ENCODE results near the gene EPN2. TPM values are rescaled to one million over a fixed set of nuclear protein-coding genes. Genes with fewer than 3 reads are reported as not detected.
A peak's percentile ranks its signal among the peaks of the same experiment; 100 is the strongest.

EPN2 gene
- total RNA-seq, 1 experiment from 2014 or later = 13.5 TPM

DNA sequence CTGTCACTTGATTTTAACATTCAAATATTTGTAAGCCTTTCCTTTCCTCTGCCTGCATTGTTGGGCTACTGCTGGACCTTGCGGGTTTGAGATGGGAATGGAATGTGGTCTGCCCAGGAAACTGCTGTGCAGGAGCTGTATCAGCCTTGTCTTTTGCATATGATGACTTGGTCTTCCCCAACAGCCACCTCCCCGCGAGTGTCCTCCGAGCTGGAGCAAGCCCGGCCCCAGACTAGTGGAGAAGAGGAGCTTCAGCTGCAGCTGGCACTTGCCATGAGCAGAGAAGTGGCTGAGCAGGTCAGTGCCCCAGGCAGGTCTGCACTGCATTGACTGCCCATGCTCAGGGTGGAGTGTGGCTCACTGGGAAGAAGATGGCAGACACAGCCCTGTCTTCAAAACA, 72.5 kb downstream of the EPN2 start:
- DNase-seq (ENCODE audit: low read depth) = no peak

DNA sequence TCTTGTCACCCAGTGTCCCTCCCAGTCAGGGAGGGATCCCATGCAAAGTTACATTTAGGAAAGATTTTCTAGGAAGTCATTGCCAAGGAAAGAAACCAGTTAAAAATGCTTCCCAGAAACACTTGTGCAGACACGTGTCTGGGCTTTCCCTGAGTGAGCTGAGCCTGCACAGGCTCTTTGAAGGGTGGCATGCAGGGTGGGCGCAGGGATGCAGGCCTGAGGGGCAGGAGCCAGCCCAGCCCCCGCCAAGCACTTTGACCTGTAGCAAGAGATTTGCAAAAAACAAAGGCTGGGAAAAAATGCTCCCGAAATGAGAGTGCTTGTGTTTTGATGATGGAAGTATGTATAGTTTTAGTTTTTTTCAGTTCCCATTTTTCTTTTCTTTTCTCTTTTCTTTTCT, 73.0 kb downstream of the EPN2 start:
- no peak for DNase-seq (ENCODE audit: low read depth)

DNA sequence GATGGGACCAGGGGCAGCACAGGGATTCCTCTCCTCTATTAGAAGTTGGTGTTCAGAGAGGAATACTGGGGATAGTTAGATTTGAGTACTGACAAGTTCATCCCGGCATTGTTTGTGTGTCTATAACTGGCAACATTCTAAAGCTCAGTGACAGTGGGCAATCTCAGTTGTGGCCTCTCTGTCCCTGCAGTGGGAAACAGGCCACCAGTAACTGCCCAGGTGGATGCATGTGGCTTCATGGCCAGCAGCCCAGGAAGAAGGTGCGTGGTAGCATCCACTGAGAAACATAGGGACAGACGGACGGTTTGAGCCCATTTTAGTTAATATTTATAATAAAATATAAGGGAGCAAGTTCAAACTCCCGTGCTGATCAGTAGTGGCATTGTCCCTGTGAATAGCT, 73.8 kb downstream of the EPN2 start:
- DNase-seq (ENCODE audit: low read depth) = no peak

DNA sequence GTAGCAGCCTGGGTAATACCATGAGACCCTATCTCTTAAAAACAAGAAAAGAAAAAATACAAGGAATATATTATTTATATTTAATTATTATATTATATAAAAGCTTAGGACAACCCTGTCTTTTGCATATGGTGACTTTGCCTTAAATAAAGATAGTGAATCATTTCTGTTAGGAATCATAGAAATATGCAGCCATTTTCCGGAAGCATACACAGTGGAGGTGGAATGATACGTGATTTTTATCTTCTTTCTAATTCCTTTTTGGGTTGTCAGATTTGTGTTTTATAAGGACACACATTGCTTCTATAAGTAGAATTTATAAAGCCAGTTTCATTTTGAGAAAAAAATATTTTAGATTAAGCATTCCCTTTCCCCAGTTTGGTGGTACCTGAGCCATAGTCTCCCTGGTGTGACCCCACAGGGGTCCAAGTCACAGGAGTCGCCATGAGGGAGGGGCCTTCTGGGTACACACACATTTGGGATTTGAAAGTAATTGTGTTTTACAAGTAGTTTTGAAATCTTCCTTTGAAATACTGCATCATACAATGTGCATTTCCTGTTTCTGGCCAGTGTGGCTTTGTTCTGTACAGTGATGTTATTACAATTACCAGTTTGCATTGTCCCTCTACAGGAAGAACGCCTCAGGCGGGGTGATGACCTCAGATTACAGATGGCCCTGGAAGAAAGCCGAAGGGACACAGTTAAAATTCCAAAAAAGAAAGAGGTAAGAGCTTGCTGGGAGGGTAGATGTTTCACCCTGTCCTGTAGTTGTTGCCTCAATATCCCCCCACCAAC, 74.5 kb downstream of the EPN2 start:
- DNase-seq (ENCODE audit: low read depth) = no peak

DNA sequence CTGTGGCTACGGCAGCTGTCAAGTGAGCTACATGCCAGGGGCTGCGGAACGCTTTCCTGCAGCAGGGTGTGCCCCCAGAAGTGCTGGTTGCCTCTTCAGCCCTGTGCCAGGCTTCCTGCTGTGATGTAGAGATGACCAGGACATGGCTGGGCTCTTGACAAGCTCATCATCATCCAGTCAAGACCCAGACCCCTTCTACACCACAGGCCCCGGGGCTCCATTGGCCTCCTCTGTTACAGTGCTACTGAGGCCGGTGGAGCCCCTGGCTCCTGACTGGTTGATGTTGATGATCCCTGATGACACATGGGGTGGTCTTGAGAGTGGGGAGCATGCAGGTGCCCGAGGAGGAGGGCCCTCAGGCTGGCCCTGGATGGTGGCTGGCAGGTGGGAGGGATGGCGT, 75.2 kb downstream of the EPN2 start:
- DNase-seq (ENCODE audit: low read depth) = no peak

DNA sequence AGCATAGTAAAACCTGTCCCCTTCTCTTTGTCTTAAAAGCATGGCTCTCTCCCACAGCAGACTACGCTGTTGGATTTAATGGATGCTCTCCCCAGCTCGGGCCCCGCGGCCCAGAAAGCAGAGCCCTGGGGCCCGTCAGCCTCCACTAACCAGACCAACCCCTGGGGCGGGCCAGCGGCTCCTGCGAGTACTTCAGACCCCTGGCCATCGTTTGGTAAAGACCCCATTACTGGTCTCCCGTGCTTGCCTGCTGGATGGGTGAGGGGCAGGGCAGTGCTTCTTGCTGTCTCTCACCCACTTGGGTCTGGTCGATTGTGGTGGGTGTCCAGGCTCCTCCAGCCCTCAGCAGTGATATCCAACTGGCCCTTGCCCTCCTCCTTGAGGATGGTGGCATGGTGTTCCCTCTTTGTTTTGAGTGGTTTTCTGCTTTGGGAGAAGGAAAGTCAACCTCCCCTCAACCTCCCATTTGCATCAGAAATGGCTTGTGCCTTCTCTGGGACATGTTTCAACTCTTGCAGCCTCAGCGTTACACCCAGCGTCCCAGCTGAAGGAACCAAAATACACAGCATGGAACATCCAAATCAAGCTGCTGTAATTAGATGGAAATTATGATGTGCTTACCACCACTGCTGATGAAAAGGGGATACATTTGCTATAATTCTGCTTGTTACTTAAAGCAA, 76.0 kb downstream of the EPN2 start:
- no peak for DNase-seq (ENCODE audit: low read depth)

DNA sequence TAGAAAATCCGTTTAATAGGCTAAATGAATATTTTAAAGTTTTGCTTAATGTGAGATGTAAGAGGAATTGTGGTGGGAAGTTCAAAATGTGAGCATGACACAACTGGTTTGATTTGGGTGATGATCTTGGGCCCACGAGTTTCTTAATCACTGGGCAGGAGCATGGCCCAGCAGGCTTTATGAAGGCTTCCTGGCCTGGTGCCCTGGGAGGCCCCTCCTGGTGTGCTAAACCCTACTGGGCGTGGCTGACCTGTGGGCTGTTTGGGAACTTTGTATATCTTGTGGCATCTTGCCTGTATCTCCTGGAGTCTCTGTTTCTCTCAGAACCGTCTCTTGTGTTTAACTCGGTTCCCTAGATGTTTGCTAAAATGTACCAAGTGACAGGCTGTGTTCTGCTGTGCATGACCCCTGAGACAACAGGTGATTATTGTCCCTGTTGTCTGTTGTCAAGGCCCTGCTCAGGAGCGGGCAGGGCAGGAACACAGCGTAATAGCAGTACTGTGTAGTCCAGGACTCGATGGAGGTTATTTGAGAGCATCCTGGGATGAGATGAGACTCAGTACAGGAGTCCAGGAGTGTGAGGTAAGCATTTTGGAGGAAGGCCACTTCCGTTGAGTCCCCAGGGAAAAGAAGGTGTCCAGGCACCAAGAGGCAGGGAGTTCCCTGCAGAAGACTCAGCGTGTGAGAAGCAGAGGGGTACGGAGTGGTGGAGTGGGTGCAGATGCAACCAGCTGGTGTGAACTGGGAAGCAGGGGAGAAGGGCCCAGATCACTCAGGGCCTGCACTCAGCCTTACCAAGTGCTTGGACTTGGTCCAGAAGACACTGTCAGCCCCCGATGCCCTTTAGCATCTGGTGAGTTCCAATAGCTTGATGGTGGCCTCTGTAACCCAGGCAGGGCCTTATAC, 76.8 kb downstream of the EPN2 start:
- no peak for DNase-seq (ENCODE audit: low read depth)

DNA sequence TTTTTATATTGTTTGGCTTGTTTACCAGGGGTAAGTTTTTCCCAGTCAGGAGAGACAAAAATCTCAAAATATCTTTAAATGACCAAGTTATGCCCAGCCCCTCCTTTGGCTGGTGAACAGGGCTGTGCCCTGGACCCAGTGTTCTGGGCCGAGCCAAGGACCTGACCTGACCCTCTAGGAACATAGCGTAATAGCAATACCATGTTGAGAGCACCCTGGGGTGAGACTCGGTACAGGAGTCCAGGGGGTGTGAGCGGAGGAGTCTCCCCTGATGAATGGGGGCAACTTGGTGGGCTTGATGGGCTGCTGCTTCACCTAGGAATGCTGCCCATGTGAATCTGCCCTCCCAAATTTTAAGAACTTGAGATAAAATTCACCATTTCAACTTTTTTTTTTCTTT, 77.9 kb downstream of the EPN2 start:
- DNase-seq (ENCODE audit: low read depth) = no peak

DNA sequence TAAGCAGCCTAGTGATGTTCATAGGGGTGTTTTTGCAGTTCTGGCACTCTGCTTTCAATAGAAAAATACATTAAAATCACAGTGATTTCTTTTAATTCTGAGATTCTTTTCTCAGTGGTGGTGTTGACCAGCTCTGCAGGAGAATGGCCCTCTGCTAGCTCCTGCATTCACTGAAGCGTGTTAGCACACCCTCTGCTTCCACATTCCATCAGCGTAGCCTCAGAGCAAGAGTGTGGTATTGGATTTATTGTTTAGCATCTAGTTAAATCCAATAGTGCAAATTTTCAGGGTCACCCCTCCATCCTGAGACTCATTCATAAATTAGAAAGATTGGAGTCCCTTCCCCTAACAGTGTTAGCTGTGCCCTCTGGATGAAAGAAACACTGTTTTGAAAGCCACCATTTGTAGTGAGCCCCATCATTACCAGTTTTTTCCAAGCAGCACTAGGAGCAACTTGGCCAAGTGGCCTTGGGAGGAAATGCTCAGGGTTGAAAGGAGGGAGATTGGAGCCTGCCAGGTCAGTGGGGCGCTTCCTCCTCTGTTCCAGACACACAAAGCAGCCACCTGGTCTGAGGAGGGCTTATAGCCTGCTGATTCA, 79.7 kb downstream of the EPN2 start:
- DNase-seq (ENCODE audit: low read depth) = no peak

DNA sequence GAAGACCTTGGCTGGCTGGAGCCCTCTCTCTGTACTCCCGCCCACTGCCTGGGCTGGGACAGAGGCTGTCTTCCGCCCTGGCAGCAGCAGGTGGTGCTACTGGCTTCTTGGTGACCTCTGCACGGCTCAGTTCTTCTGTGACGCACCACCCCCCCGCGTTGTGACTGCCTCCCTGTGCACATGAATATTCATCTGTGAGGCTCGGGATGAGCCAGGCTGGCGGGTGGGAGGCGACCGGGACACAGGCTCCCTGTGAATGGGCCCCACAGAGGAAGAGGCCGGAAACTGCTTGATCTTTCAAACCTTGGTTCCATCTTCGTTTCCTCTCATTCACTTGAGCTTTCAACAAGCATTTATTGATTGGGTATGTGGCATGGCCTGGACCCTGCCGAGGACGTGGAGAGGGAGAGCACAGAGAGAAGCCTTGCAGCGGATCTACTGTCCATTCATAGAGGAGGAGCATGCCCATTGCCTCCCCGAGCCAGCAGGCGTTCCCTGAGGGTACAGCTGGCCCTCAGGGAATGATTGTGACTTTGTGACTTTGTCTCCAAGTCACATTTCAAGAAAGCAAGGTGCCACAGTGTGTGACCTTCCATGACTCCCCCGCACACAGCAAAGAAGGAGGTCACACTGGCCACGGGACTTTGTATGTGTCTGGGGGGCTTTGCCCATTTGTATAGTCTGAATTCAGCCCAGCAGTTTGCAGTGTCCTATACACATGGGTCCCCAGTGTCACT, 80.4 kb downstream of the EPN2 start:
- no peak for DNase-seq (ENCODE audit: low read depth)

DNA sequence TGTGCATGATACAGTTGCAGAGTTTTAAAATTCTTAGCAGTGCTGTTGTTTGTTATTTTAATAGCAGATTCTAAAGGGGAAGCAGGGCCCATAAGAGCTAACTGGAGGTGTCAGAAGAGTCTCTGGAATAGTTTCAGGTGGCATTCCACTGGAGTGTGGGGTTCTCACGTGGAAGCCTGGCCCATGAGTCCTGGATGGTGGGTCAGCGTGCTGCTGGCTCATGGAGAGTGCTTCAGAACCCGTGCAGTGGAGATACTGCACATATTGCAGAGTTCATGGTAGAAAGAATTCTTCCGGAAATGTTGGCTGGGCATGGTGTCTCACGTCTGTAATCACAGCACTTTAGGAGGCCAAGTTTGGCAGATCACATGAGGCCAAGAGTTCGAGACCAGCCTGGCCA, 81.4 kb downstream of the EPN2 start:
- DNase-seq (ENCODE audit: low read depth) = no peak

DNA sequence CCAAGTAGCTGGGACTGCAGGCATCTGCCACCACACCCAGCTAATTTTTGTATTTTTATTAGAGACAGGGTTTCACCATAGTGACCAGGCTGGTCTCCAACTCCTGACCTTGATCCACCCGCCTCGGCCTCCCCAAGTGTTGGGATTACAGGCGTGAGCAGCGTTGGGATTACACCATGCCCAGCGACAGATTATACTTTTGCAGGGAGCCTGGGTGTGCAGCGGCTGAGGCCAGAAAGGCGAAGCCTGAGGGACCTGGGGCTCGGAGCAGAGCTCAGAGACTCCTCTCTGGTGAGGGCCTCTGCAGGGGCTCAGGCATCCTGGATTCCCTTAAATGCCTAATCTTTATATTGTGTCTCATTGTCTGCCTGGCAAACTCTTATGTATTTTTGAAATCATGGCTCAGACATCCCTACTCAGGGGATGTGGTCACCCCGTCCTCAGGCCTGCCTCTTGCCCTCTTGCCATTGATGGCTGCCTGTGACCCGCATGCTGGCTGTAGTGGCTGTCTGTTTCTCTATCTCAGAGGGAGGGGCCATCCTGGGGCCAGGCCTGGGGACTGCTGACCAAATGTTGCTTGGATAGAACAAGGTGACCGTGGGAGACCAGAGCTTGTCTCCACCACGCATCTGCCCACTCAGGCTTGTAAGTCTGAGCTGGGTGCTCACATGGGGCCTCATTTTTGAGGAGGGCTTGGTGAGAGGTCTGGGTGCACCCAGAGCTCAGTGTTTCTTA, 82.8 kb downstream of the EPN2 start:
- no peak for DNase-seq (ENCODE audit: low read depth)

DNA sequence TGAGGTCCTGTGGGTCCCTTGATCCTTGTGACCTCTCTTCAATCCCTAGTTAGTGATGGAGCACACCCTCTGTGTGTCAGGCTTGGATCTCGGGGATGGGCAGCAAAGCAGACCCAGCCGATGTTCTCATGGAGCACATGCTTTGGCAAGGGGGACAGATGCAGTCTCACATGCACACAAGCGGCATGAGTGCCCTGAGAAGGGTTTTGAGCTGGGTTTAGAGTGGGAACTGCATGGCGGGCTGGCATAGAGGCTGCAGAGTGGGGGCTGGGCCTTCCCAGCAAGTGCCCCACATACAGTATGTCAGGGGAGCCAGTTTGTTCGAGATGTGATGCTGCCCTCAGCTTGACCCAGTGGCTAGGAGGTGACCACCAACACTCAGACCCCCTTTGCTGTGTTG, 83.7 kb downstream of the EPN2 start:
- DNase-seq (ENCODE audit: low read depth) = no peak

DNA sequence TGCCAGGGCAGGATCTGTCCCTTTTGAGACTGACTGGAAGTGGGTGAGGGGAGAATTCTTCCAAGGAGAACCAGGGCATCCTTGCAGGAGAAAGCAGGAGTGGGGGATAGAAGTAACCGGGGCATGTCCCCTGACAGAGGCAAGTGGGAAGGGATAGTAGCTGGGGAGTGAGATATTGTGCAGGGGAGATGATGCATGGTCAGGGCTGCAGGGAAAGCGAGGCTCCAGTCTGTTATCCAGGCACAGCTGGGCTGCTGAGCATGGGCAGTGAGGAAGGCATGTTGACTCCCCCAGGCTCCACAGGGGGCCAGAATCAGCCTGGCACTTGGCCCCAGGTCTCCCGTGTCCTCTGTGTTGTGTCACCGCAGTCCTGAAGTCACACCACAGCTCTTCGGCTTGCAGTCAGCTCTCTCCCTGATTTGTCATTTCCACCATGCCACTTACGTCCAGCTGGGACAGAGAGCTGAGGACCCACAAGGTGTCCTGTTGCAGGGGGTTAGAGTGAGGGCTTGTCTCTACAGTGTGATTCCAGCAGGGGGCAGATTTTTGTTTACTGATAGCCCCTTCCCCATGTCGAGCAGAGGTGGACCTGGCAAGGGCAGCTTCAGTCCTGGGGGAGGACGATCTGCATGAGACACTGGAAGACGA, 84.4 kb downstream of the EPN2 start:
- no peak for DNase-seq (ENCODE audit: low read depth)

DNA sequence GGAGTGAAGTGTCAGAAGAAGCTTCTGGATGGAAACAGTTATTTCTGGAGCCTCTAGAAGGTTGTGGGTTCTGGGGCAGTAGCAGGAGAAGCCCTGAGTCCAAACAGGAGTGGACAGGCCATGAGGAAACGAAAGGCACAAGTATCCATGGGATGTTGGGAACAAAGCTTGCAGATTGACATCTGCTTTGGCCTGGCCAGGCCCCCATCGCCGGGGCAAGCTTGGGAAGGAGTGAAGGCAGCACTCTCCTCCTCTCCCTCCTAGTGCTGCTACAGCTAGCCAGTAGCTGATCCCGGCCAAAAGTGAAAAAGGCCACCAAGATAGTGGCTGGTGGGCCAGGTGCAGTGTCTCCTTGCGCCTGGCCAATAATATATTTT, 85.0 kb downstream of the EPN2 start:
- no peak for DNase-seq (ENCODE audit: low read depth)

DNA sequence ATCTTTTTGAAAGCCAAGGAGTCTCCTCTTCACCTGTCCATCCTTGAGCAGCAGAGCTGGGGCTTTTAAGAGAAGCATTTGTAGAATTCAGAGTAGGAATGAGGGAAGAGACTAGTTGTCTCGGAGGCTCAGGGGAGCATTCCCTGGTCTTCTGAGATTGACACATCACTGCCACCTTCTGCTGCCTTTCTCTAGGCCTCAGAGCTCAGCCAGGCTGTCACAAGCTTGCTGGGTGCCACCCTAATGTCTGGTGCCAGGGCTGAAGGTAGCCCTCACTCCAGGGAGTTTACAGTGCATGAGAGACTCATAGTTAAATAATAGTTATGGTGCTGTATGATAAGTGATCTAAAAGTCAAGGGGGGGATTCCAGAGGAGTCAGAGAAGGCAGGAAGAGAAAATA, 85.7 kb downstream of the EPN2 start:
- DNase-seq (ENCODE audit: low read depth) = no peak

DNA sequence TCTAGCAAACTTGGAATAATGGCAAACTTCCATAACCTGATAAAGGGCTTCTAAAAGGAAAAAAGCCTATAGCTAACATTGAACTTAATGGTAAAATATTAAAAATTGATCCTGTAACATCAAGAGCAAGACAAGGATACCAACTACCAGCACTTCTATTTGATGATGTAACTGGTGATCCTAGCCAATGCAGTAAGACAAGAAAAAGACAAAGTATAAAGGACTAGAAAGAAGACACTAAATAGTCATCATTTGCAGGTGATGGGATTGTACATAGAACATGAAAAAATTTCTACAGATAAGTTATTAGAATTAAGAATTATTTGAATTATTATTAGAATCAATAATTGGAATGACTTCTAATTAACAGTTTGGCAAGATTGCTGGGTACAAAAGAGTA, 88.4 kb downstream of the EPN2 start:
- no peak for DNase-seq (ENCODE audit: low read depth)

DNA sequence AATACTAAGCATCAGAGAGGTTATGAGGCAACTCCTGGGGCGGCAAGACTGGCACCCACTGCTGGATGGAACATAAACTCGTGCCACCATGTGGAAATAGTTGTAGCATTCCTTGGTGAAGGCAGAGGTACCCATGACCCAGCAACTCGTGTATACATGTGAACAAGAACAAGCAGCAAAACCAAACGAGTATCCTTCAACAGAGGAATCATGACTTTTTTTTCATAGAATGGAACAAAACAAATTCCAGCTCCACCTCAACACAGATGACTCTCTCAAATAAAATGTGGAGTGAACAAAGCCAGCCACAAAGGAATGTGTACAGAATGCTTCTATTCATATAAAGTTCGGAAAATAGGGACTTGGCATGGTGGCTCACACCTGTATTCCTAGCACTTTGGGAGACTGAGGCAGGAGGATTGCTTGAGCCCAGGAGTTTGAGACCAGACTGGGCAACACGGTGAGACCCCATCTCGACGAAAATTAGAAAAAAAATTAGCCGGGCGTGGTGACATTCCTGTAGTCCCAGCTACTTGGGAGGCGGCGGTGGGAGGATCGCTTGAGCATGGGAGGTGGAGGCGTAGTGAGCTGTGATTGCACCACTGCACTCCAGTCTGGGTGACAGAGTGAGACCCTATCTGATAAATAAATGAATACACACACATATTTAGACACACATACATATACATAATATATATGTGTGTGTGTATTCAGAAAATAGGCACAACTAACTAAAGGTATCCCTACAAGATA, 90.0 kb downstream of the EPN2 start:
- DNase-seq (ENCODE audit: low read depth) = peak; percentile 83

DNA sequence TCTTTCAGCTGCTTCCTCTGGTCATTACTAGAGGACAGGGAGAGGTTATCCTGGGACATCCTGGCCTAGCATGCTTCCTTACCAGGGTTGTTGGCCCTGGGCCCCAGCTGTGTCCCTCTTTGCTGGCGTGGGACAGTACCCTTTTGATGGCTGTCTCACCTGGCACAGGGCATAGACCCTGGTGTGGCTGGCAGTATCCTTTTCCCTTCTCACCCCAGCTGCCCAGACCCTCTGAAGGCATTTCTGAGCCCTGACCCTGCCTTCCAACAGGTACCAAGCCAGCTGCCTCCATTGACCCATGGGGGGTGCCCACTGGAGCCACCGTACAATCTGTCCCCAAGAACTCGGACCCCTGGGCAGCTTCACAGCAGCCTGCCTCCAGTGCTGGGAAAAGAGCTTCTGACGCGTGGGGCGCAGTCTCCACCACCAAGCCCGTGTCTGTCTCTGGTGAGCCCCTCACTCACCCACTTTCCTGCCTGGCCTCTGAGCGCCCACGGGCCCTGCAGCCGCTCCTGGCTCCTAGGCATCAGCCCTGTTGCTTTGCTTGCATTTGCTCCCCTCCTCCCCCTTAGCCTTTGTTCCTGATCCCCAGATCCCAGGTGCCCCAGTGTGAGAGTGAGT, 91.4 kb downstream of the EPN2 start:
- no peak for DNase-seq (ENCODE audit: low read depth)
